ENCODE results near the gene FGF10.

Gene FGF10

GRCh38 chr5:44345871-44346270, 43.3 kb downstream of the FGF10 start:
- no peak for TF ChIP-seq CTCF (IDR thresholded peaks at IDR 0.05; ENCODE audit: unreplicated experiment in 3 of 3)
- Mint-ChIP-seq H3K4me3 (no peak overlapping the region), H3K36me3 (ENCODE audit: low read depth) (no peaks in the 10 kb centered on the region), H3K27ac (no peak overlapping the region), H3K4me1 (no peaks in the 10 kb centered on the region), H3K9me3 (no peaks in the 10 kb centered on the region), H3K27me3 (ENCODE audit: low read depth) (no peaks in the 10 kb centered on the region)

DNA sequence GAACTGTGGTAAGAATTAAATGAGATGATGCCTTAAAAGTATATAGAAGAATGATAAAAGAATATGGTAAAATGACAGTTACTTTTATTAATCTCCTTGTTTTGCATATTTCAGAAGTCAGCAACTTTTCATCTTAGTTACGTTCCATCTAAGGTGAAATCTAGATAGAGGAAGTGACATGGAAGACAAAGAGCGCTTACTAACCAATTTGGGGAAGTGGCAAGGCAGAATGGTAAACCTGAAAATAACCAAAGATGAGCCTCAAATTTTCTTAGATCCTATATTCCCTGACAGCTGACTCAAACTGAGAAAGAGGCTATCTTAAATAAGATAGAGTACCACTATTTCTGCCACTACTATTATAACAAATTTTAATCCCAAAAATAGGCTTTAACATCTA, 52.5 kb downstream of the FGF10 start:
- no peak overlapping the region for H3K27ac Mint-ChIP-seq
- no peaks in the 10 kb centered on the region for H3K27me3 Mint-ChIP-seq (ENCODE audit: low read depth)
- H3K4me1 Mint-ChIP-seq: peaks cover 5% of the 10 kb centered on the region
- H3K9me3 Mint-ChIP-seq: no peaks in the 10 kb centered on the region
- no peaks in the 10 kb centered on the region for H3K36me3 Mint-ChIP-seq (ENCODE audit: low read depth)
- no peak for TF ChIP-seq CTCF (IDR thresholded peaks at IDR 0.05; ENCODE audit: unreplicated experiment in 3 of 3)
- H3K4me3 Mint-ChIP-seq: no peak overlapping the region

DNA sequence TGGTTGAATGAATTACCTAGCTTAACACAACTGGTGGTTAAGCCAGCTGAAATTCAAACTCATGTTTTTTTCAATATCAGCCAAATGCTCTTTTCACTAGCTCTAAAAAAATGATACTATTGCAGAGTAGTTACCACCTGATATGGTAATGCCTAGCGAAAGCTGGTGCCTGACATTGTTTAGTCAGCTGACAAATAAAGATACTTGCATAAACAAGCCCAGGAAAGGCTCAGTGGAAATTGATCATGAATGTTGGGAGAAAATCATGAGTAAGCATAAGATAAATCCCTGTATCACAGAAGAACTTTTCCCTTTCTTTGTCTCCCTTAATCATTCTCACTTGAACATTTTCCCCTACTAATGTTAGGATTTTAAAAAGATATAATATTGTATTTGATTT, 54.6 kb downstream of the FGF10 start:
- H3K4me1 Mint-ChIP-seq: peaks cover 17% of the 10 kb centered on the region
- H3K9me3 Mint-ChIP-seq: no peaks in the 10 kb centered on the region
- H3K27me3 Mint-ChIP-seq (ENCODE audit: low read depth): no peaks in the 10 kb centered on the region
- H3K27ac Mint-ChIP-seq: no peak overlapping the region
- no peak for TF ChIP-seq CTCF (IDR thresholded peaks at IDR 0.05; ENCODE audit: unreplicated experiment in 3 of 3)
- no peak overlapping the region for H3K4me3 Mint-ChIP-seq
- H3K36me3 Mint-ChIP-seq (ENCODE audit: low read depth): no peaks in the 10 kb centered on the region

GRCh38 chr5:44332285-44332971, 56.8 kb downstream of the FGF10 start:
- Mint-ChIP-seq H3K4me1 (peaks cover 23% of the 10 kb centered on the region), H3K9me3 (no peaks in the 10 kb centered on the region), H3K36me3 (ENCODE audit: low read depth) (no peaks in the 10 kb centered on the region), H3K27ac (no peak overlapping the region), H3K4me3 (no peak overlapping the region), H3K27me3 (ENCODE audit: low read depth) (no peaks in the 10 kb centered on the region)
- TF ChIP-seq CTCF (IDR thresholded peaks at IDR 0.05; ENCODE audit: unreplicated experiment in 3 of 3): peak; percentile 50 to 69 (median 53)

GRCh38 chr5:44331471-44332050, 57.7 kb downstream of the FGF10 start:
- Mint-ChIP-seq H3K4me3 (no peak overlapping the region), H3K36me3 (ENCODE audit: low read depth) (no peaks in the 10 kb centered on the region)
- TF ChIP-seq CTCF (IDR thresholded peaks at IDR 0.05; ENCODE audit: unreplicated experiment in 3 of 3): no peak

DNA sequence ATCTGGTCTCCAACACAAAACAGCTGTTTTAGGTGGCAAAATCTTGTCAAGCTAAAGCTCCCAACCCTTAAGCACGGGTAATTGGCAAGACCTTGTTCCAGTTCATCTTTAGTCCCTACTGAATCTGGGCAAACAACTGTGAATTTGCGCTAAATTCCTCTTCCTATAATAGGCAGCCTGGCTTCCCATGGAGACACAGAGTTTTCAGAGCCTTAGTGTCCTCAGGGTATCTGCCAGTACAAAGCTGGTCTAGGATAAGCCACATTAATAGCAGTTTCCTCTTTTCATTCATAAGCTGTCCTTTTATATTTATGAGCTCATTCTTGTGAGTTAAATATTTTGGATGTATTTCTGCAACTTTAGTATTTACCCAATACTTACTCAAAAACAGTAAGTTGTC, 59.5 kb downstream of the FGF10 start:
- H3K4me1 Mint-ChIP-seq: peaks cover 23% of the 10 kb centered on the region
- no peak overlapping the region for H3K27ac Mint-ChIP-seq
- H3K27me3 Mint-ChIP-seq (ENCODE audit: low read depth): no peaks in the 10 kb centered on the region
- no peaks in the 10 kb centered on the region for H3K9me3 Mint-ChIP-seq
- TF ChIP-seq CTCF (IDR thresholded peaks at IDR 0.05; ENCODE audit: unreplicated experiment in 3 of 3): no peak
- H3K36me3 Mint-ChIP-seq (ENCODE audit: low read depth): no peaks in the 10 kb centered on the region
- H3K4me3 Mint-ChIP-seq: no peak overlapping the region

More at GRCh38 chr5:44331471-44332050, 57.7 kb downstream of the FGF10 start:
- no peak overlapping the region for H3K27ac Mint-ChIP-seq
- H3K27me3 Mint-ChIP-seq (ENCODE audit: low read depth): no peaks in the 10 kb centered on the region
- no peaks in the 10 kb centered on the region for H3K9me3 Mint-ChIP-seq
- peaks cover 23% of the 10 kb centered on the region for H3K4me1 Mint-ChIP-seq
